Measurements from ENCODE around the gene EYS. TPM values are rescaled to one million over a fixed set of nuclear protein-coding genes. Genes with fewer than 3 reads are reported as not detected.

Gene EYS
- total RNA-seq, 1 donor from 2014 or later: not detected

- Histone ChIP-seq H3K27me3 (ENCODE audit: control insufficient read depth, insufficient read depth, low read length) (no peaks in the 10 kb centered on the region), H3K36me3 (ENCODE audit: control insufficient read depth, insufficient read depth, low read length) (no peaks in the 10 kb centered on the region), H3K4me3 (ENCODE audit: low read depth, low read length) (no peak overlapping the region)
- TF ChIP-seq CTCF (IDR thresholded peaks at IDR 0.05; ENCODE audit: insufficient read depth, low read length, poor library complexity, severe bottlenecking): no peak
- no peak for DNase-seq (ENCODE audit: low read depth)
These were observed 1778.4 kb downstream of the EYS start for GRCh38 chr6:63928613-63929012.

- DNase-seq (ENCODE audit: low read depth): no peak
- no peaks in the 10 kb centered on the region for H3K27me3 ChIP-seq (ENCODE audit: control insufficient read depth, insufficient read depth, low read length)
- TF ChIP-seq CTCF (IDR thresholded peaks at IDR 0.05; ENCODE audit: insufficient read depth, low read length, poor library complexity, severe bottlenecking): no peak
- H3K36me3 ChIP-seq (ENCODE audit: control insufficient read depth, insufficient read depth, low read length): no peaks in the 10 kb centered on the region
- H3K4me3 ChIP-seq (ENCODE audit: low read depth, low read length): no peak overlapping the region
These were observed 1779.8 kb downstream of the EYS start for GRCh38 chr6:63926950-63927927.

GRCh38 chr6:63926258-63926780, 1780.7 kb downstream of the EYS start:
- no peak for TF ChIP-seq CTCF (IDR thresholded peaks at IDR 0.05; ENCODE audit: insufficient read depth, low read length, poor library complexity, severe bottlenecking)
- H3K36me3 ChIP-seq (ENCODE audit: control insufficient read depth, insufficient read depth, low read length): no peaks in the 10 kb centered on the region
- H3K27me3 ChIP-seq (ENCODE audit: control insufficient read depth, insufficient read depth, low read length): no peaks in the 10 kb centered on the region
- no peak overlapping the region for H3K4me3 ChIP-seq (ENCODE audit: low read depth, low read length)
- DNase-seq (ENCODE audit: low read depth): no peak

- TF ChIP-seq CTCF (IDR thresholded peaks at IDR 0.05; ENCODE audit: insufficient read depth, low read length, poor library complexity, severe bottlenecking): peak; percentile 49
- DNase-seq (ENCODE audit: low read depth): no peak
- Histone ChIP-seq H3K27me3 (ENCODE audit: control insufficient read depth, insufficient read depth, low read length) (no peaks in the 10 kb centered on the region), H3K4me3 (ENCODE audit: low read depth, low read length) (no peak overlapping the region), H3K36me3 (ENCODE audit: control insufficient read depth, insufficient read depth, low read length) (no peaks in the 10 kb centered on the region)
These were observed 1783.8 kb downstream of the EYS start for GRCh38 chr6:63923139-63923739.

- DNase-seq (ENCODE audit: low read depth): no peak
These were observed 1787.4 kb downstream of the EYS start for GRCh38 chr6:63919556-63920110.

More at GRCh38 chr6:63919556-63920110, 1787.4 kb downstream of the EYS start:
- no peak overlapping the region for H3K4me3 ChIP-seq (ENCODE audit: low read depth, low read length)
- TF ChIP-seq CTCF (IDR thresholded peaks at IDR 0.05; ENCODE audit: insufficient read depth, low read length, poor library complexity, severe bottlenecking): no peak
- H3K27me3 ChIP-seq (ENCODE audit: control insufficient read depth, insufficient read depth, low read length): no peaks in the 10 kb centered on the region
- H3K36me3 ChIP-seq (ENCODE audit: control insufficient read depth, insufficient read depth, low read length): no peaks in the 10 kb centered on the region

All from kidney epithelial cell (primary cell).